KMS-11 (cell line): Measurements from ENCODE around the gene CDC42BPA.

ENCODE experiments used
- H2AFZ ChIP-seq: fragments of 200-600 bp; sonication (generic); 2 replicates; pipeline ENCODE4 v1.6.1; 2016; ENCODE audit warnings: antibody characterized with exemption, mixed run types, low read depth
- H3K27ac ChIP-seq: fragments of 200-600 bp; sonication (generic); 2 replicates; pipeline ENCODE4 v1.6.1; 2016; ENCODE audit warnings: mild to moderate bottlenecking, mixed run types
- H3K27me3 ChIP-seq: fragments of 200-600 bp; sonication (generic); 2 replicates; pipeline ENCODE4 v1.6.1; 2017; ENCODE audit warnings: mild to moderate bottlenecking, low read depth, mixed run types, moderate library complexity; ENCODE audit not compliant: insufficient read depth
- H3K36me3 ChIP-seq: fragments of 200-600 bp; sonication (generic); 2 replicates; pipeline ENCODE4 v1.6.1; 2017; ENCODE audit warnings: mild to moderate bottlenecking, mixed run types; ENCODE audit not compliant: insufficient read depth
- H3K4me1 ChIP-seq: fragments of 200-600 bp; sonication (generic); 2 replicates; pipeline ENCODE4 v1.6.1; 2016; ENCODE audit warnings: mild to moderate bottlenecking, low read depth, mixed run types; ENCODE audit not compliant: poor library complexity, severe bottlenecking
- H3K4me2 ChIP-seq: fragments of 200-600 bp; sonication (generic); 2 replicates; pipeline ENCODE4 v1.7.0; 2016; ENCODE audit warnings: mild to moderate bottlenecking, mixed run types
- H3K4me3 ChIP-seq: fragments of 200-600 bp; sonication (generic); IDR thresholded peaks from 2 replicates; pipeline ENCODE4 v1.6.1; 2017; ENCODE audit warnings: low read depth, low read length, mixed read lengths; ENCODE audit not compliant: insufficient read depth
- H3K79me2 ChIP-seq: fragments of 200-600 bp; sonication (generic); 2 replicates; pipeline ENCODE4 v1.6.1; 2016; ENCODE audit warnings: low read depth, mixed run types; ENCODE audit not compliant: insufficient read depth
- H3K9ac ChIP-seq: fragments of 200-600 bp; sonication (generic); 2 replicates; pipeline ENCODE4 v1.6.1; 2016; ENCODE audit warnings: mild to moderate bottlenecking, mixed run types
- H4K20me1 ChIP-seq: fragments of 200-600 bp; sonication (generic); 2 replicates; pipeline ENCODE4 v1.6.1; 2016; ENCODE audit warnings: mild to moderate bottlenecking, mixed run types; ENCODE audit not compliant: insufficient read depth
- TF ChIP-seq, protein P1 (sequence below): fragments of 200-600 bp; sonication (generic); conservative IDR thresholded peaks from 2 replicates; pipeline ENCODE4 v1.6.1; 2017; ENCODE audit warnings: low read depth, mild to moderate bottlenecking, antibody characterized with exemption, low read length, moderate library complexity, mixed read lengths

CDC42BPA gene

DNA sequence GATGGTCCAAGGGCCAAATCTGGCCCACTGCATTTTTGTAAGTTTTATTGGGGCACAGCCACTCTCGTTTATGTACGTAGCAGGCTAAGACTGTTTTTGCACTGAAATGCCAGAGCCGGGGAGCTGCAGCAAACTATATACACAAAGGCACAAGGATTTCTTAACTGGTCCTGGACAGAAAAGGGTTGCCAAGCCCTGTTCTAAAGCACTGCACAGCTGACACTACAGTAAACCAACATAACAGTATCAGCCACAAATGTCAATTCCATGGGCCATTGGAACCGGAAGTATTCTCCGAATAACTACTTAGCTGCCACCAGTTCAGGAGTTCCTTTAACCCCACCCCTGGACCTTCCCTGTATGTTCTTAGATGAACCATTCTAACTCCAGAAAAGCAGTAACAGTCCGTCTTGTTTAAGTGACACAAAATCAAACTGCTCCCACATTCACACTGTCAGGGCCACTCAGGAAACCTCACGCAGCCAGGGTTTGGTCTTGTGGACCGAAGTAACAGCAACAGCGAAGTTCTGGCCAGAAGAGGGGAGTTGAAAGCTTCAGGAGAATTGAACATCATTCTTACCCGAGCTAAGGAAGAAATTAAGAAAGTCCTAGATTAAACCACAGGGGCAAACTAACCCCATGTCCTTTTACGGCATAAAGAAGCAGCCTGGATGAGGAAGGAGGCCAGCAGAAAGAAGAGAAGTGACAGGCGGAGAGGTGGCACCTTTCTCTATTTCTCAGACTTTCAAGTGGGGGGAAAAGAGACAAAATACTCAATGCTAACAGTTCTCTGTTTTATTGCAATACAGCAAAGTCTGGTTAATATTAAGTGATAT is 329.0 kb downstream of the CDC42BPA start:
- Histone ChIP-seq H3K27ac (no peak overlapping the region), H3K4me3 (no peak overlapping the region), H3K27me3 (no peaks in the 10 kb centered on the region), H3K4me2 (no peak overlapping the region), H4K20me1 (no peaks in the 10 kb centered on the region), H3K9ac (no peak overlapping the region), H2AFZ (no peak overlapping the region), H3K36me3 (no peaks in the 10 kb centered on the region; the same call in 1 of the 2 replicates), H3K79me2 (no peaks in the 10 kb centered on the region), H3K4me1 (no peaks in the 10 kb centered on the region)
- TF ChIP-seq, protein P1, sequence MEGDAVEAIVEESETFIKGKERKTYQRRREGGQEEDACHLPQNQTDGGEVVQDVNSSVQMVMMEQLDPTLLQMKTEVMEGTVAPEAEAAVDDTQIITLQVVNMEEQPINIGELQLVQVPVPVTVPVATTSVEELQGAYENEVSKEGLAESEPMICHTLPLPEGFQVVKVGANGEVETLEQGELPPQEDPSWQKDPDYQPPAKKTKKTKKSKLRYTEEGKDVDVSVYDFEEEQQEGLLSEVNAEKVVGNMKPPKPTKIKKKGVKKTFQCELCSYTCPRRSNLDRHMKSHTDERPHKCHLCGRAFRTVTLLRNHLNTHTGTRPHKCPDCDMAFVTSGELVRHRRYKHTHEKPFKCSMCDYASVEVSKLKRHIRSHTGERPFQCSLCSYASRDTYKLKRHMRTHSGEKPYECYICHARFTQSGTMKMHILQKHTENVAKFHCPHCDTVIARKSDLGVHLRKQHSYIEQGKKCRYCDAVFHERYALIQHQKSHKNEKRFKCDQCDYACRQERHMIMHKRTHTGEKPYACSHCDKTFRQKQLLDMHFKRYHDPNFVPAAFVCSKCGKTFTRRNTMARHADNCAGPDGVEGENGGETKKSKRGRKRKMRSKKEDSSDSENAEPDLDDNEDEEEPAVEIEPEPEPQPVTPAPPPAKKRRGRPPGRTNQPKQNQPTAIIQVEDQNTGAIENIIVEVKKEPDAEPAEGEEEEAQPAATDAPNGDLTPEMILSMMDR, result no peak

DNA sequence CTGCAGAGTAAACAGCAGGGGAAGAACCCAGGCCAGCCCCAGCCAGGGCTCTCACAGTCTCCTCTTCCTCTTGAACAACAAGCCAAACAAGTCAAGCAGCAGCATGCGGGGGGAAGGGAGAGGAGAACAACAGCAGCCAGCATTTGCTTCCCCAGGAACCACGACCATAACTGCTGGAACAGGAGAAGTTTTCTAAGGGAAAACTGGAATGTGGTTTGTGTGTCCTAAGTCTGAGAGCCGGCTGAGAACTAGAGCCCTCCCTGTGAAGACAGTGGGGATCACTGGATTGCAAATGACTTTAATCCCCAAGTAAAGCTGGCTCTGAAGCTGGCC is 330.0 kb downstream of the CDC42BPA start:
- H3K4me2 ChIP-seq, result no peak overlapping the region

DNA sequence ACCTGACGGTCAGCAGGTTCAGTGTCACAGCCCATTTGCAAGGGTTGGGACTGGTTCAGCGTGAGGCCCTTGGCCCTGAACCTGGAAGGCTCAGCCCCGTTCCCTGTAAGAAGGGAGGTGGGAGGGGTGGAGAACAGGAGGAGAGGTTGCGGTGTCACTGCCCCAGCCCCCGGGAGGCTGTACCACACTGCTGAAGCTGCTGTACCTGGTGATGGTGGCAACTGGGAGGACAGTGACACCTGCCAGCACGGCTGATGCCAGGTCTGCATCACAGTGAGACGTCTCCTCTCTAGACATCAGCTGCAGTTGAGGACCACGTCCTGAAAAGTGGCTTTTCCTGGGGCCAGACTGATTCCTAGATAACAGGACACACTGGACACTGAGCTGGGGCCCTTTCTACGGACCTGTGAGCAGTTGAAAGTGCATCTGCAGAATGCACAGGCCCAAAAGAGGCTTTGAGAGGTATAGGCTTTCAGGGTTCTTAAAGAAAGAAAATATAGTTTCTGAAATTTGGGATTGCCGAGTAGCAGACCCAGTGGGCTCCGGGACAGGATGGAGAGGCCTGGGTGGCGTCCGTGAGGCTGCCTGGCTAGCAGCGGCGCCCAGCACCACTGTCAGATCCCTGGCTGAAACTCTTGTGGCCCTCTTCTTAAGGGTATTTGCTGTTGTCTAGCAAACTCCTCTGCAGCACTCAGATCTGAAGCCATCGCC is 330.5 kb downstream of the CDC42BPA start:
- TF ChIP-seq, protein P1, result no peak
- Histone ChIP-seq H3K27ac (no peak overlapping the region), H3K4me3 (no peak overlapping the region), H3K36me3 (no peaks in the 10 kb centered on the region; the same call in 1 of the 2 replicates), H3K79me2 (no peaks in the 10 kb centered on the region), H3K9ac (no peak overlapping the region), H3K4me2 (no peak overlapping the region), H3K27me3 (no peaks in the 10 kb centered on the region), H3K4me1 (no peaks in the 10 kb centered on the region), H2AFZ (no peak overlapping the region), H4K20me1 (no peaks in the 10 kb centered on the region)

More for the DNA sequence above, 330.0 kb downstream of the CDC42BPA start:
- no peak overlapping the region for H2AFZ ChIP-seq
- TF ChIP-seq, protein P1, result no peak
- no peaks in the 10 kb centered on the region for H3K27me3 ChIP-seq
- H3K9ac ChIP-seq, result no peak overlapping the region
- H4K20me1 ChIP-seq, result no peaks in the 10 kb centered on the region
- H3K36me3 ChIP-seq, result no peaks in the 10 kb centered on the region; the same call in 1 of the 2 replicates
- H3K79me2 ChIP-seq, result no peaks in the 10 kb centered on the region
- H3K4me1 ChIP-seq, result no peaks in the 10 kb centered on the region
- no peak overlapping the region for H3K27ac ChIP-seq
- H3K4me3 ChIP-seq, result no peak overlapping the region

DNA sequence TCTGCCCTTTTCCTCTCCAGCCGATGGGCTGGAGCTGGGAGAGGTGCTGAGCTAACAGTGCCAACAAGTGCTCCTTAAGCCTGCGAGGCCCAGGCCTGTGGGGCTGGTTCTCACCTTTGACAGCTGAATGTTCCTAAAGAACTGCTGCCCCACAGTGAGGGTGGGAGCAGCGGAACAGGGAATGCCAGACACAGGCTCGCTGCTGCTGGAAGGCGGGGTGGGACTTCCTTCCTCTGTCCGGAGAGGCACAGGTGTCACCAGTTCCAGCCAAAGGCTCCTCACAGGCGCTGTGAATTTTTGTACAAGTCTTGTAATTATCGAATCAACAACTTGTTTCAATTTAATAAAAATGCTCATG is 331.1 kb downstream of the CDC42BPA start:
- Histone ChIP-seq H3K9ac (no peak overlapping the region), H3K4me1 (no peaks in the 10 kb centered on the region), H3K27ac (no peak overlapping the region), H3K36me3 (no peaks in the 10 kb centered on the region; the same call in 1 of the 2 replicates), H3K27me3 (no peaks in the 10 kb centered on the region), H3K4me2 (no peak overlapping the region), H4K20me1 (no peaks in the 10 kb centered on the region), H3K4me3 (no peak overlapping the region), H3K79me2 (no peaks in the 10 kb centered on the region), H2AFZ (no peak overlapping the region)
- TF ChIP-seq, protein P1, result no peak
